GM19395 (cell line): ENCODE data around the gene GALNT4.
A peak's percentile ranks its signal among the peaks of the same experiment; 100 is the strongest.

Source experiments
- ATAC-seq: cut with Tn5 transposase; IDR thresholded peaks from one replicate; pipeline ENCODE4 v1.9.1; 2021; ENCODE audit warnings: mild to moderate bottlenecking, moderate library complexity; ENCODE audit not compliant: unreplicated experiment

GALNT4 gene

GRCh38 chr12:89524541-89525304, at the start of gene GALNT4:
Gene GALNT4, minus strand, starts transcription at chr12:89524796. Its CDS starts 247 bp downstream, at chr12:89524549.
- ATAC-seq, result peak; percentile 77

- ATAC-seq, result no peak
These were observed 48.6 kb upstream of the GALNT4 start for GRCh38 chr12:89573051-89573810.

- ATAC-seq, result no peak
These were observed 47.0 kb upstream of the GALNT4 start for GRCh38 chr12:89571491-89572195.

GRCh38 chr12:89568484-89568883, 43.9 kb upstream of the GALNT4 start:
- no peak for ATAC-seq

- no peak for ATAC-seq
These were observed 43.2 kb upstream of the GALNT4 start for GRCh38 chr12:89567691-89568239.

- peak; percentile 43 for ATAC-seq
These were observed 42.0 kb upstream of the GALNT4 start for GRCh38 chr12:89566615-89567014.

GRCh38 chr12:89565002-89565401, 40.4 kb upstream of the GALNT4 start:
- no peak for ATAC-seq

GRCh38 chr12:89559753-89560152, 35.2 kb upstream of the GALNT4 start:
- no peak for ATAC-seq

- no peak for ATAC-seq
These were observed 32.4 kb upstream of the GALNT4 start for GRCh38 chr12:89556976-89557375.

GRCh38 chr12:89552376-89552775, 27.8 kb upstream of the GALNT4 start:
- no peak for ATAC-seq

- no peak for ATAC-seq
These were observed 27.2 kb upstream of the GALNT4 start for GRCh38 chr12:89551747-89552146.

- ATAC-seq, result no peak
These were observed 22.5 kb upstream of the GALNT4 start for GRCh38 chr12:89547101-89547500.

- no peak for ATAC-seq
These were observed 21.6 kb upstream of the GALNT4 start for GRCh38 chr12:89546151-89546550.

- ATAC-seq, result no peak
These were observed 20.1 kb upstream of the GALNT4 start for GRCh38 chr12:89544681-89545184.

GRCh38 chr12:89544022-89544421, 19.4 kb upstream of the GALNT4 start:
- ATAC-seq, result no peak

GRCh38 chr12:89542912-89543592, 18.5 kb upstream of the GALNT4 start:
- ATAC-seq, result peak; percentile 80

- no peak for ATAC-seq
These were observed 17.6 kb upstream of the GALNT4 start for GRCh38 chr12:89542236-89542635.

- ATAC-seq, result no peak
These were observed 16.0 kb upstream of the GALNT4 start for GRCh38 chr12:89540586-89540985.

- ATAC-seq, result no peak
These were observed 15.0 kb upstream of the GALNT4 start for GRCh38 chr12:89539426-89540223.

- no peak for ATAC-seq
These were observed 14.3 kb upstream of the GALNT4 start for GRCh38 chr12:89538897-89539296.
